Measurements from ENCODE around the gene ARPC2.

Gene ARPC2

GRCh38 chr2:218217360-218218267 lies 625 bp downstream of the ARPC2 start:
- no peak for DNase-seq

GRCh38 chr2:218218268-218219185 lies 1.5 kb downstream of the ARPC2 start:
- DNase-seq = no peak

DNA sequence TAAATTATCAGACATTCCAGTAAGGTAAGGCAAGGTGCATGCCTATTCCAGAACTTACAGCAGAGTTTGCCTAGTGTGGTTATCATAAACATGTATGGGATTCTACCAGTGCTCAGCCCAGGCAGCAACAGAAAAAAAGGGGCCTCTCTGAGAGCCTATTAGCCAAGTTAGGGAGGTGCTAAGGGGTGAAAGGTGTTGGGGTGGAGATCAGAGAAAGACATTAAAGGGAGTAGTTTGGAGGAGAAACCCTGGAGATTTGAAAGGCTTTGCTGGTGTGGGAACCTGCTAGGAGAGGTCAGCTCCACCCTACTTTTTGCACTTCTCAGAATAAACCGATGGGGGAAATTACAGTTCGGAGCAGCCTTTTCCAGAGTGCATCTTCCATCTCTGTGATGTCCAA lies 2.9 kb downstream of the ARPC2 start:
- DNase-seq = no peak

- DNase-seq = no peak
Observed at GRCh38 chr2:218221000-218221399, 4.0 kb downstream of the ARPC2 start.

GRCh38 chr2:218223046-218223445 lies 6.1 kb downstream of the ARPC2 start:
- DNase-seq = no peak

- no peak for DNase-seq
Observed at GRCh38 chr2:218224186-218224585, 7.2 kb downstream of the ARPC2 start.

DNA sequence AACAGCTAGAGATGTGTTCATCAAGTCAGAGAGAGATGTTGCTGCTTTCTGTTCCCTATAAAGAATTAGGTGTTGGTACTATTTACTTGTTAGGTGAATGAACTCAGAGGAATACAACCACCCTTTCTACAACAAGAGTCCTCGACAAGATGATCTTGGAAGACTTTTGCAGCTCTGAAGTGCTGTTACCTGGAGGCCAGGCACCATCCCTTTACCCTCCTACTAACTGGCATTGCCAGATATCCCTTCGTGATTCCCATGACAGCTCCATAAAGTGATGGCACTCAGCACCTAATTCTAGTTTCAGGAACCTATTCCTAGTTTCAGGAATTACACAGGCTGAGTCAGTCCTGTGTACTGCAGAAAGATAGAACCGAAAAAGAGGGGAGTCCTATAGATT lies 9.9 kb downstream of the ARPC2 start:
- DNase-seq = no peak

- DNase-seq = no peak
Observed at GRCh38 chr2:218228366-218229090, 11.5 kb downstream of the ARPC2 start.

DNA sequence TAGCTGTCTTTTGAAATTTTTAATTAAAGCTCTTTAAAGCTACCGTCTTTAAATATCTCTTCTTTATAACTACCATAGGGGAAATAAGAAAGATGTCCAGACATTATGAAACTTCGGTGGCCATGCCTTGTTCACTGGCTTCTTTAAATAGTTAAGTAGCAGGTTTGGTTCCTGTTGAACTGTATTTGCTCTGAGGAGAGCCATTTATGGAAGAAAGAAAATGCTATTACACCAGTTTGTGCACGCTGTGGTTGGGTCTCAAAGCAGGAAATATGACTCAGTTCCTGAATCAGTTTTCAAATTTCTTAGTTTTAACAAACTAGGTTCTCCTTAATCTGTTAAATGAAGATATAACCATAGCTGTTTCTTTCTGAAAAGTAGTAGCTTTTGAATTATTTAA lies 12.2 kb downstream of the ARPC2 start:
- DNase-seq = no peak

DNA sequence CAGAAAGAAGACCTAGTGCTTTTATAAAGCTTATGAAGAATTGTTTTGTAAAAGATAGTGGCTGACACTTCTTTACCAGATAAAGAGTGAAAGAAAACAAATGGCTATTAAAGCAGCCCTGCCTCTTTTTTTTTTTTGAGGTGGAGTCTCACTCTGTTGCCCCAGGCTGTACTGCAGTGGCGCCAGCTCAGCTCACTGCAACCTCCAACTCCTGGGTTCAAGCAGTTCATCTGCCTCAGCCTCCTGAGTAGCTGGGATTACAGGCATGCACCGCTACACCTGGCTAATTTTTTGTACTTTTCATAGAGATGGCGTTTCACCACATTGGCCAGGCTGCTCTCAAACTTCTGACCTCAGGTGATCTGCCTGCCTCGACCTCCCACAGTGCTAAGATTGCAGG lies 12.9 kb downstream of the ARPC2 start:
- DNase-seq = no peak

DNA sequence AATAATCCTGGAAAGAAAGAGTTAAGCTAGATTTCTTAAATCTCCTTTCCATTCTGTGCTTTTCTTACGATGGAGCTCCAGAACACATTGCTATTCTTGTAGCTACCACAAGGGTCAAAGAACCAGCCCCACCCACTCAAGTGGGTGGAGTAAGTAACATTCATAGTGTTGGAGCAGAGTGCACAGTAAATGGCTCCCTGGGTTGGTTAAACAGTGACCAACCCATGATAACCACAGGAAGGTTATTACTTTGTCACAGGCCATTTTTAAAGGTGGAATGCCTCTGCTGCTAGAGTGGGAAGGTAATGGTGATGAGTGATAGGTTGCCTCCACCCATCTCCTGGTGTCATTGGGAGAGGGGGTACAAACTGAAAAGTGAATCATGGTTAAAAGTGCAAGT lies 13.9 kb downstream of the ARPC2 start:
- no peak for DNase-seq

DNA sequence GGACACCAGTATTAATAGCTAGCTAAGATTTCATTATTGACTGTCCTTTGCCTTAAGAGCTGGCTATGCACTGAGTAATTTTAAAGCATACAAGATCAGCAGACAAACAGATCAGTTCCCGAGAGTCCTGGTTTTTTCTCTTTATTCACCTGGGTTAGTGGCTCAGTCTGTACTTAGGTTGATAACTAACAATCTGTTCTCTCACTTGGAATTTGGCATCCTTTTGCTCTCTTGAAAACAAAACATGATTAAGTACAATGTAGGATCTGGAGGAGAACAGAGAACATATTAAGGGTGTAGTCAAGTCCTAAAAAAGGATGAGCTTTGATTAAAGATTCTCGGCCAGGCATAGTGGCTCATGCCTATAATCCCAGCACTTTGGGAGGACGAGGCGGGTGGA lies 16.6 kb downstream of the ARPC2 start:
- DNase-seq = no peak

- DNase-seq = no peak
Observed at GRCh38 chr2:218234521-218234920, 17.5 kb downstream of the ARPC2 start.

GRCh38 chr2:218235017-218235416 lies 18.0 kb downstream of the ARPC2 start:
- no peak for DNase-seq

DNA sequence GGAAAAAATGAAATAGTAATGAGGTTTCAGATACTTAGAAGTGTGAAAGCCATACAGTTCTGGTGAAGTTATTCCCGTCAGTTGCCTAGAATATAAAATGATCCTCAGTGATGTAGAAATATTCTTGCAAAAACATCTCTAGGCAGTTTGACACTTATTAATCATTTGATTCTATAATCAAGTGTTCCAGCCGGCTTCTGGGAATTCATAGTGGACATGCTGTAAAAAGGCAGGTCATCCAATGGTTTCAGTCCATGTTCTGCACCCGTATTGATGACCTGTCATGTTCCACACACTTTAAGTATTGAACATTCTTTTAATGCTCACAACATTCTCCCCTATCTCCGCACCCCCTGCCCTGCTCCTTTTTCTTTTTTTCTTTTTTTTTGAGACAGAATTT lies 19.8 kb downstream of the ARPC2 start:
- DNase-seq = no peak

DNA sequence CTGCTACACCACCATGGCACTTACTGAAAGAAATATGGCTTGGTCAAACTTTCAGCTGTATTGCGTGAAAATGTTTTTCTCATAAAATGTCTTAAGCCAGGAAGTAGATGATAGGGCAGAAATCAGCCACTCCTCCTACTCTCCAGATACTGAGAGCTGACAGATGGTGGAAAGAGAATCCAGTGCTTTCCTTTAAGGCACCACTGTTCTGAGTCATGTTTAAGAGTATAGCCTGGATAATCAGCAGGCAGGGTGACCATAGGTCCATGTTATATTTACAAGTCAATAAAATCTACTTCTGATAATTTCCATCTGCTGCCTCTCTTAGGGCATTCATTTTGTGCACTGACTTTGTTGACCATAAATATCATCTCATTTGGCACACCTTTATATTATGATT lies 21.9 kb downstream of the ARPC2 start:
- no peak for DNase-seq

- DNase-seq = no peak
Observed at GRCh38 chr2:218244204-218244603, 27.2 kb downstream of the ARPC2 start.

- no peak for DNase-seq
Observed at GRCh38 chr2:218244665-218245064, 27.7 kb downstream of the ARPC2 start.

DNA sequence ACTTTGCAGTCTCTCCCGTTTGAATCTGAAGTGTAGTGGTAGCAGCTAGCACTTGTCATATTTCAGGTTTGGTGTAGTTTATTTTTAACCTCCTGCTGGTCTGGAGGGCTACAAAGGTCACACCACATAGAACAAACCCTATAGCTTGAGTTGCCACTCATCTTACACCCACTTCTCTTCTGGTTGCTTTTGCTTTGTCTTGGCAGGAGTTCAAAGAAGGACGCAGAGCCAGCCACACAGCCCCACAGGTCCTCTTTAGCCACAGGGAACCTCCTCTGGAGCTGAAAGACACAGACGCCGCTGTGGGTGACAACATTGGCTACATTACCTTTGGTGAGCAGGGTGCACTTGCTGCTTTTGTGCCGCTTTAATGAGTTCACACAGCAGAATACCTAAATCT lies 28.2 kb downstream of the ARPC2 start:
- no peak for DNase-seq

DNA sequence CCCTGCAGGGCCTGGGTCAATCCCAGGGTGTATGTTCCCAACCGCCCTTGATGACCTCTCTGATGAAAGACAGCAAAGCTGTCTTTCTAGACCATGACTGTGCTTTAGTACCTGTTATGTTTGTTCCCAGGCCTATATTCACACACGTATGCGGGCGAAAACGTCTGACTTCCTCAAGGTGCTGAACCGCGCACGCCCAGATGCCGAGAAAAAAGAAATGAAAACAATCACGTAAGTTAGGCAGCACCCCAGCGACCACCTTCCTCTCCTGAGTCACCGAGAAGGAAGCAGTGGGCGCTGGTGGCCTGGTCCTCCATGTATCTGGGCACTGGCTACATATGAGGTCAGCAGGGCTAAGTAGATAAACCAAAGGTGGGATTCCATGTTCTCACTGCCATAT lies 32.7 kb downstream of the ARPC2 start:
- no peak for DNase-seq

- no peak for DNase-seq
Observed at GRCh38 chr2:218252509-218253231, 35.7 kb downstream of the ARPC2 start.

GRCh38 chr2:218253232-218253625 lies 36.2 kb downstream of the ARPC2 start:
- no peak for DNase-seq

DNA sequence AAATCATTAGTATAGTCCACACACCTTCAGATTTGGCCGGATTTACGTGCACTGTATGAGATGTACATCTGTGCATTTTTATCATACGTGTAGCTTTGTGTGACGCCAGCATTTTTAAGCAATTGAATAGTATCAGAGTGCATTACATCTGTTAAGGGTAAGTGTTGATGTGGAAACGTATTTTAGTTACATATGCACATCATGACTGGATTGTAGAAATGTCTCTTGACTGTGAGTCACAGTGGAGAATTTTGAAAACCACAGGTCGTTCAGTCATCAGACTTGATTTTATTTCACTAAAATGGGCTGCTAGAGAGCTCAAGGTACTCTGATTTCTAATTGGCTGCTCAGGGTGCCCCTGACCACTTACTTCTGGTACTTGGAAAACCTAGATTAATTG lies 38.5 kb downstream of the ARPC2 start:
- no peak for DNase-seq
